Middle frontal gyrus (tissue), 1 donor: ENCODE measurements around the gene DACT2.
"Not testable (repeated sequence)": the region's sequence is repeated elsewhere in the genome, so short reads cannot be mapped to it uniquely, and the experiment has no call there.

Experiments used
- DNase-seq: peaks from one replicate; pipeline ENCODE4 v3.0.0-alpha.2; 2015; ENCODE audit warnings: low spot score; ENCODE audit errors: extremely low spot score

DACT2 gene

GRCh38 chr6:168319279-168320111, at the start of gene DACT2:
Gene DACT2, minus strand, starts transcription at chr6:168319777. Its CDS starts 144 bp downstream, at chr6:168319633.
- DNase-seq: no peak

- no peak for DNase-seq
Observed at GRCh38 chr6:168368936-168369335, 49.4 kb upstream of the DACT2 start.

GRCh38 chr6:168368066-168368820, 48.7 kb upstream of the DACT2 start:
- DNase-seq: no peak

GRCh38 chr6:168367285-168367751, 47.7 kb upstream of the DACT2 start:
- DNase-seq: no peak

- no peak for DNase-seq
Observed at GRCh38 chr6:168366473-168366872, 46.9 kb upstream of the DACT2 start.

GRCh38 chr6:168365422-168366165, 46.0 kb upstream of the DACT2 start:
- DNase-seq: no peak

- DNase-seq: no peak
Observed at GRCh38 chr6:168364793-168365421, 45.3 kb upstream of the DACT2 start.

GRCh38 chr6:168363811-168364792, 44.5 kb upstream of the DACT2 start:
- DNase-seq: no peak

- no peak for DNase-seq
Observed at GRCh38 chr6:168363302-168363701, 43.7 kb upstream of the DACT2 start.

- DNase-seq: no peak
Observed at GRCh38 chr6:168362276-168362990, 42.9 kb upstream of the DACT2 start.

GRCh38 chr6:168361766-168362165, 42.2 kb upstream of the DACT2 start:
- DNase-seq: no peak

GRCh38 chr6:168359794-168360193, 40.2 kb upstream of the DACT2 start:
- no peak for DNase-seq

GRCh38 chr6:168358842-168359420, 39.4 kb upstream of the DACT2 start:
- DNase-seq: no peak

GRCh38 chr6:168356872-168357271, 37.3 kb upstream of the DACT2 start:
- not testable (repeated sequence) for DNase-seq

GRCh38 chr6:168355716-168356522, 36.3 kb upstream of the DACT2 start:
- no peak for DNase-seq

- DNase-seq: no peak
Observed at GRCh38 chr6:168354338-168354737, 34.8 kb upstream of the DACT2 start.

- no peak for DNase-seq
Observed at GRCh38 chr6:168353041-168353440, 33.5 kb upstream of the DACT2 start.

- no peak for DNase-seq
Observed at GRCh38 chr6:168352096-168352495, 32.5 kb upstream of the DACT2 start.
